Amygdala (tissue), 56 donors: Measurements from ENCODE around the gene PXT1.
A peak's percentile ranks its signal among the peaks of the same experiment; 100 is the strongest.
"Not testable (repeated sequence)": the region's sequence is repeated elsewhere in the genome, so short reads cannot be mapped to it uniquely, and the experiment has no call there.

Experiments used
- DNase-seq, 56 donors: peaks; one replicate each; lab custom pipeline; 2025; lab: John Stamatoyannopoulos, UW

PXT1 gene

GRCh38 chr6:36442671-36443470 lies at the start of gene PXT1, which contains the start of gene KCTD20:
TSS of gene PXT1 (minus strand) at chr6:36442854. CDS start at chr6:36426082, 16,772 bp downstream.
TSS of gene KCTD20 (plus strand) at chr6:36443000. CDS start at chr6:36470098, 27,098 bp downstream.
- DNase-seq: peak in 55 of 56 donors; percentile 12 to 89 (median 74)

DNA sequence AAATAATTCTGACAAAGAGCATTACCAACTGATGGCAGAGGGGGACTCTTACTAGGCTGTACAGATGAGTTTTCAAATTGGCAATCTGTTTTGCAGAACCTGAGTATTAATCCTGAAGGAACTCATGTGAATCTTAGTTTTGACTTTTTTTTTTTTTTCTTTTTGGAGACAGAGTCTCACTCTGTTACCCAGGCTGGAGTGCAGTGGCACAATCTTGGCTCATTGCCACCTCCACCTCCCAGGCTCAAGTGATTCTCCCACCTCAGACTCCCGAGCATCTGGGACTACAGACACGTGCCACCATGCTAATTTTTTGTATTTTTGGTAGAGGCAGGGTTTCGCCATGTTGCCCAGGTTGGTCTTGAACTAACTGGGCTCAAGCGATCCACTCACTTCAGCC lies 49.4 kb upstream of the PXT1 start:
- no peak for DNase-seq

DNA sequence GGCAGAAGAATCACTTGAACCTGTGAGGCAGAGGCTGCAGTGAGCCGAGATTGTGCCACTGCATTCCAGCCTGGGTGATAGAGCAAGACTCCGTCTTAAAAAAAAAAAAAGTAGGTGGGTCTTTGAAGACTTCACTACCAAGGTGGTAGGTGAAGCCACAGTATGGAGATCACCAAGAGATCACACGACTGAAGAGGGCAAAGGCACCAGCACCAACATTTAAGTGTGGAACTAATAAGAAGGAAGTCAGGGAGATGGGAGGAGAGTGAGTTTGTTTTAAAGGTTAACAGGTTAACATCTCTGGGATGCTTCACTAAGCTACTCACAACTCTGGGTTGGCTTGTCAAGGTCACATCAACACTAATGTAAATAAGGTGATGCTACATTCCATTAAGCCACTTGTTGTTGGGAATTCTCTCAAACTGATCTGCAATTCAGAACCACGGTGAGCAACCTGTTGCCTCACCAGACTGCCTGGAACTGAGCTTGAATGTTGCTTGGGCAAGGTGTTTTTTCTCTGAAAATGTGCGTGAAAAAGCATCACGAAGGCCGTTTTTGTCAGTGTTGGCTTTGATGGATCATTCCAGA lies 48.8 kb upstream of the PXT1 start:
- no peak for DNase-seq

DNA sequence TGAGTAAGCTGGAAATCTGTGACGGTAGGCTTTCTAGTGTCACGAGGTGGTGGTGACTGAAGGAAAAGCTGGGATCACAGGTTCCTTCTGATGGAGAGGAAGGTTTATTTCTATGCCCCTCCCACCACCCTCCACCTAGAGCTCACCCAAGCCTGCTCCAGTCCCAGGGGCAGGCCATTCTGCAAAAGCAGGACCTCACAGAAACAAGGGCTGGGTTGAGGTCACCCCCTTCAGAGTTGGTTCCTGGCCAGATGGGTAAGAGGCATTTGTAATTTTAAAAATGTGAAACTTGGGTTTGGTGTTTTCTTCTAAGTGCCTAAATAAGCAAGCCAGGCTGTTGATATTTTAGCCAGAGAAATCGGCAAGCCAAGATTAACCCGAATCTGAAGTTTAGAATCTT lies 46.8 kb upstream of the PXT1 start:
- DNase-seq: no peak

GRCh38 chr6:36488221-36488620 lies 45.6 kb upstream of the PXT1 start:
- DNase-seq: no peak

- no peak for DNase-seq
Observed at GRCh38 chr6:36487698-36488097, 45.0 kb upstream of the PXT1 start.

DNA sequence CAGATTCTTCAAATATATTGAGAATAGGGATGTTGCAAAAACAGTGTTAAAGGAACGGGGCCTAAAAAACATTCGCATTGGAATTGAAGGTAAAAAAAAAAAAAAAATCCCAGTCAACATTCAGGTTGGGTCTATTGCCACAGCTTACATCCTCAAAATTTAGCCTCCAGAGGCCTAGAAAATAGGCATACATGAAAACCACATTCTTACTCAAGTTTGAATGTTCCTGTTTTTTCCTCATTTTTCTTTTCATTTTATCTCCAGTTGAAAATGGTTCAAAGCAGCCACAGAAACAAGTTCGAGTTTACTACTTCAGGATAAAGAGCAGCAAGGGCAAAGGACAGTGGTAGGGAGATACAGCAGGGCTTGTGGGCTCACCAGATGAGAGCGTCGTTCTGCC lies 42.1 kb upstream of the PXT1 start:
- no peak for DNase-seq

GRCh38 chr6:36483326-36483725 lies 40.7 kb upstream of the PXT1 start:
- DNase-seq: not testable (repeated sequence)

GRCh38 chr6:36479256-36479655 lies 36.6 kb upstream of the PXT1 start:
- DNase-seq: no peak

GRCh38 chr6:36478051-36478526 lies 35.4 kb upstream of the PXT1 start:
- DNase-seq: no peak

DNA sequence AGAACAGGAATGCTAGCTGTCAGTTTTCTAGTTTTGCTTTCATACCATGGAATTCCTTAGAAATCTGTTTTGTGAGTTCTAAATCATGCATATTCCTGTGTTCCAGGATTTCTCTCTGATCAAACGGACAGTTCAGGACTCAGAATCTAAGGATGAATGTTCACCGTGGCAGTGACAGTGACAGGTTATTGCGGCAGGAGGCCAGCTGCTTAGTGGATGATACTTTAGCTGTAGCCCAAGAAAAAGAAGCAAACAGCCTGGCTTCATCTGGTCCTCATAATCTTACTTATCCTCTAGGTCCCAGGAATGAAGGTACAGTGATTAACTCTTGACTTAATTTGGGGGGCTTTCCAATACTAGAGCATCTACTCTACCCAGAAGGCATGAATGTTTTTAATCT lies 27.3 kb upstream of the PXT1 start:
- no peak for DNase-seq

GRCh38 chr6:36469148-36469661 lies 26.6 kb upstream of the PXT1 start:
- DNase-seq: no peak

DNA sequence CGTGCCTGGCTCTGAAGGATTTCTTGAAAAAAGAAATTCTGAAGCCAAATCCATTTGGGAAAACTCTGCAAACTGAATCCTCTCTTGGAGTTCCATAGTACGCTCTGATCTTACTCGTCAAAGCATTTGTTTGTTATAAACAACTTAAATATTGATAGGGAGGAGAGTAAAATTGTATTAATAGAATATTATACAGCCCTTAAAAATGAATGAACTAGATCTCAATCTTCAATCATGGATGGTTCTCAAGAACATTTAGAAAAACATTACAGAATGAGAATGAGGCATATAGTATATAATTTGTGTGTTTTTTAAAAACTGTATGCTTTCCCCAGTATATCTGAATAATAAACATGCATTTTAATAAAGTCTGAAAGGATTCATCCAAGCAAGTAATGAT lies 25.0 kb upstream of the PXT1 start:
- DNase-seq: no peak

GRCh38 chr6:36464233-36464632 lies 21.6 kb upstream of the PXT1 start:
- no peak for DNase-seq

- DNase-seq: no peak
Observed at GRCh38 chr6:36463676-36464075, 21.0 kb upstream of the PXT1 start.

DNA sequence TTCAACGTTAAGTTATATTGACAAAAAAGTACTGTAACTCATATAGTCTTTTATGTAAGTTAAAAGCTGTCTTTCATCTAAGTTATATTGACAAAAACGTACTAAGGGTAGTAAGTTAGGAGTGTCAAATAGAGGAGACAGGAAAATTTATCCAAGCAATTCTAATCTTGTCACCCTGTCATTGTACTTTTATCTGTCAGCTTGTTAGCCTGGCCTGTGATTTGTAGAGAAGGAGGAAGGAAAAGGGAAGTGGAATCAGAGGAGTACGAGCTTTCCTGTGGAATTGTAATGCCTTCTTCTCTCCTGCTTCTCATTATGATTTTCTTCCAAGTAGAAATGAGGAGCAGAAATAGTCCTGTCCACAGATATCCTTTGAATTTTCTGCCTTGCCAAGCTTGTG lies 19.0 kb upstream of the PXT1 start:
- DNase-seq: no peak

- no peak for DNase-seq
Observed at GRCh38 chr6:36460916-36461315, 18.3 kb upstream of the PXT1 start.

DNA sequence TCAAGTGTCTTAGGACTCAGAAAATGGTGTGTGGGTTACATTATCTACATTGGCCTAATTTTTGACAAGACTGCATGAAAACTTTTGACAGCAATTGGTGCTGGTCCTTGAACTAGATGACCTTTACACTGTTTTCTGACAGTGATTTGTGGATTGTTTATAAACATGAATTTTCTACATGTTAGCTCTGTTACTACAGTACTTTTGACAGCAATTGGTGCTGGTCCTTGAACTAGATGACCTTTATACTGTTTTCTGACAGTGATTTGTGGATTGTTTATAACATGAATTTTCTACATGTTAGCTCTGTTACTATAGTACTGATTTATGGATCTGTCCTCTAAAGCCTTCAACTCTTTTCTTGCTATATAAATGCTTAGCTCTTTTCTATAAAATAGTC lies 16.8 kb upstream of the PXT1 start:
- DNase-seq: no peak

DNA sequence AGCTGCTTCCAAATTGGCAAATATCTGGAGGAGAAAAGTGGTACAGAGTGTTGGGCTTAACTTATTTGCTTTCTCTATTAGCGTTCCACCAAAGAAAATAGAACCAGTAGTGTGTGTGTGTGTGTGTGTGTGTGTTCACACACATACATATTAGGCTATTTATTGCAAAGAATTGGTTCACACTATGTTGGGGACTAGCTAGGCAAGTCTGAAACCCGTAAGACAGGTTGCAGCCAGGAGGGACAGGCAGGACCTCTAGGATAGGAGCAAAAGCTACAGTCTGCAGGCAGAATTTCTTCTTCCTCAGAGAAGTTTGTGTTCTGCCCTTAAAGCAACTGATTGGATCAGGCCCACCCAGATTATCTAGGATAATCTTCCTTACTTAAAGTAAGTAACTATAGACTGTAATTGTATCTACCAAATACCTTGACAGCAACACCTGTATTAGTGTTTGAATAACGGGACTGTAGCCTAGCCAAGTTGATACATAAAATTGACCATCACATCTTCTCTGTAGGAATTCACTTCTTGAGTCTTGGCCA lies 12.9 kb upstream of the PXT1 start:
- DNase-seq: no peak

DNA sequence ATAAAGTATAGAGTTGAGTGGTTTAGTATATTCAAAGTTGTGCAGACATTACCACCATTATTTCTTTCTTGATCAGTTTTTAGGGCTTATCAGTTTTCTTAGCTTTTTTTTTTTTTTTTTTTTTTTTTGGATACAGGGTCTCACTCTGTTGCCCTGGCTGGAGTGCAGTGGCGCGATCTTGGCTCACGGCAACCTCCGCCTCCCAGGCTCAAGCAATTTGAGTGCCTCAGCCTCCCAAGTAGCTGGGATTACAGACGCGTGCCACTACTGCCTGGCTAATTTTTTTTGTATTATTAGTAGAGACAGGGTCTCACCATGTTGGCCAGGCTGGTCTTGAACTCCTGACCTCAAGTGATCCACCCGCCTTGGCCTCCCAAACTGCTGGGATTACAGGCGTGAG lies 10.2 kb upstream of the PXT1 start:
- DNase-seq: not testable (repeated sequence)

GRCh38 chr6:36449173-36449572 lies 6.5 kb upstream of the PXT1 start:
- not testable (repeated sequence) for DNase-seq

DNA sequence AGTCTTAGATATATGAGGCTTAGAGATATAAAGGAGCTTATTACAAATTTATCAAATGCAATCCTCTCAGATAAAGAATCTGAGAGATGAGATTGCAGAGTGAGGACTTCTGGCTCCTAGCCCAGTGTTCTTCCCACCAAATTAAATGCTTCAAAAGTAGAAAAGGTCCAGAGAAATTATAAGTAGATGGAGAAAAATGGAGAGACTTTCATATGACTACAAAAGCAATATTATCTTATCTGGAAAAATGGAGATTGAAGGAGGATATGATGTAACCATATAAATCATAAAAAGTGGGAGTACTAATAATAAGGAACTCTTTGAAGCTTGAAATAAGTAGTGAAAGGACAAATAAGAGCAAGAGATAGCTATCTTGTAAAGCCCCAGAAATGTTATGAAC lies 3.0 kb upstream of the PXT1 start:
- DNase-seq: no peak
